Parietal lobe (tissue), 1 donor: ENCODE data around the gene PIK3R4. TPM values are rescaled to one million over a fixed set of nuclear protein-coding genes. Genes with fewer than 3 reads are reported as not detected.

Experiments
- total RNA-seq: library from RNA; depleted of rRNA; stranded (reverse); fragments of >200 nt; gene quantifications from one replicate; pipeline ENCODE4 v1.2.3, GENCODE V29; 2014

The PIK3R4 gene
- 36.0 TPM for total RNA-seq

GRCh38 chr3:130746246-130747039 lies at the start of gene PIK3R4:
Gene PIK3R4, minus strand, starts transcription at chr3:130746829. Its CDS starts 1,611 bp downstream, at chr3:130745218.

Other genes with a start within 250 kb of the PIK3R4 start
- under 0.01 TPM for gene COL6A6, start 229.7 kb downstream of the PIK3R4 start, total RNA-seq
- gene ATP2C1, start 147.3 kb upstream of the PIK3R4 start, total RNA-seq = 207 TPM